HG03565 (cell line): ENCODE results near the gene NTSR1.
"Not testable (repeated sequence)": the region's sequence is repeated elsewhere in the genome, so short reads cannot be mapped to it uniquely, and the experiment has no call there.

Experiments
- ATAC-seq: cut with Tn5 transposase; IDR thresholded peaks from one replicate; pipeline ENCODE4 v1.9.1; 2021; ENCODE audit warnings: mild to moderate bottlenecking, moderate library complexity; ENCODE audit not compliant: unreplicated experiment

The NTSR1 gene

DNA sequence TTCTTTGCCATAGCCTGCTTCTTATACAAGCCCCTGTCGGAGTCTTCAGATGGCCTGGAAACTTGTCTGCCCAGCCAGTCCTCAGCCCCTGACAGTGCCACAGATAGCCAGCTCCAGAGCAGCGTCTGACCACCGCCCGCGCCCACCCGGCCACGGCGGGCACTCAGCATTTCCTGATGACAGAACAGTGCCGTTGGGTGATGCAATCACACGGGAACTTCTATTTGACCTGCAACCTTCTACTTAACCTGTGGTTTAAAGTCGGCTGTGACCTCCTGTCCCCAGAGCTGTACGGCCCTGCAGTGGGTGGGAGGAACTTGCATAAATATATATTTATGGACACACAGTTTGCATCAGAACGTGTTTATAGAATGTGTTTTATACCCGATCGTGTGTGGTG, 36.9 kb upstream of the NTSR1 start:
- ATAC-seq = no peak

DNA sequence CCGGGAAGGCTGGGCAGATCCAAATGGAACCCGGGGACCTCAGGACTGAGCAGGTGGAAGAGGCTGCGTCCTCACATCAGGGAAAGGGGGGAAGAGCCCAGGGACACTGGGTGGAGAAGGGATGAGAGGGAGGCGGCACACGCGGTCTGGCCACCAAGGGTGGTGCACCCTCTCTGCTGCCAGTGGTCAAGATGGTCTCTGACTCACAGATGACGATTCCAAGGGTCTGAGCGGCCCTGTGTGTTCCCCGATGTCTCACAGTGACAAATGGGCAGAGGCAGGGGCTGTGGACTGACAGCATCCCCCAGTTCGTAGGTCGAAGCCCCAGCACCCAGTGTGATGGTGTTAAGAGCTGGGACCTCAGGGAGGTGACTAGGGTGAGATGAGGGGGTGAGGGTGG, 34.3 kb upstream of the NTSR1 start:
- no peak for ATAC-seq

DNA sequence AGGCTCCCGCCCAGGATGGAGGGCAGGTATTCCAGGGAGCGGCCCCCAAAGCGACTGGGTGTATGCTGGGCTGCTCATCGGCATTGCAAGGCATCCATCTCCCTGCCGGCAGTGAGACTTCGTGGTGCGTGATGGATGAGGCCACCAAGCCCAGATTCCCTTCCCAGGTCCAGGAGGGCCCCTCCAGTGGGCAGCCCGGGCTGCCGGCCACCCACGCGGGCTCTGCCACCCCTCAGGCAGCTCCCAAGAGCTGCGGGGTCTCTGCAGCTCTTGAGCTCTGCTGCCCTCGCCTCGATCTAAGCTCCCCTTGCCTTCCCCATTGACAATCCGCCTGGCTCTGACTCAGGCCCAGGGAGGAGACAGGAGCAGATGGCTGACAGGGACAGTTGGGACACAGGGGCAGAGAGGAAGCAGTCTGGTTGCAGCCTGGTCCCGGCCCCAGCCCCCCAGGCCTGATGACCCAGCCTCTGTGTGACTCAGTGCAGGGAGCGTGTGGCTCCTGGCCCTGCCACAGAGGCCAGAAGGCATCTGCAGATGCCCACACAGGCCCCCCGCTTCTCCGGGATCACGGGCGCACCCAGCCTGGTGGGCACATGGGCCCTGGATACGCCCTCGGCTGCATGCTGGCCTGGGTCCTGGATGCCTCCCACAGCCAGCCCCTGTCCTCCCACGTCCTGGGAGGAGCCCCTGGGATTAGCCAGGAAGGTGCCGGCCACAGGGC, 33.3 kb upstream of the NTSR1 start:
- no peak for ATAC-seq

DNA sequence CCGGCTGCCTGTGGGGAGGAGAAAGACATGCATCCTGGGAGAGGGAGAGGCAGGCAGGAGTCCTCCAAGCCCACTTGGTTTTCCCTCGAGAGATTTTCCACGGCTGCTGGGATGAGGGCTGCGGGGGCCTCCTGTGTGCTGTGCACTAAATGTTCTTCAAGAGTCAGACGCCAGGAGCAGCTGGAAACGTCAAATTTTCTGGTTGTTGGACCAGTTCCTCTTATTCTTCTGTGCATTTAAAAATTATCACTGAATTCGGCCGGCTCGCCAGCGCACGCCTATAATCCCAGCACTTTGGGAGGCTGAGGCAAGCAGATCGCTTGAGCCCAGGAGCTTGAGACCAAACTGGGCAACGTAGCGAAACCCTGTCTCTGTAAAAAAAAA, 32.8 kb upstream of the NTSR1 start:
- no peak for ATAC-seq

DNA sequence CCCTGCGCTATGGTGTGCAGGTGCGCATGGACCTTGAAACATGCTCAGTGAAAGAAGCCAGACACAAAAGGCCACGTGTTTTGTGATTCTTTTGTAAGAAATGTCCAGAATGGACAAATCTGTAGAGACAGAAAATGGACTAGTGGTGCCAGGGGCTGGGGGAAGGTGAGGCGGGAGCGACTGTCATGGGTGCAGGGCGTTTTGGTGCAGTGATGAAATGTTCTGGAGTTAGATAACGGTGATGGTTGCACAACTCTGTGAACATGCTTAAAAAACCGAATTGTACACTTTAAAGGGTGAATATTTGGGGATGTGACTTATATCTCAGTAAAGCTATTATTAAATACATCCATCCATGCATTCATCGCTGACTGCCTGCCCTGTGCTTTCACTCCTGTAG, 31.7 kb upstream of the NTSR1 start:
- no peak for ATAC-seq

DNA sequence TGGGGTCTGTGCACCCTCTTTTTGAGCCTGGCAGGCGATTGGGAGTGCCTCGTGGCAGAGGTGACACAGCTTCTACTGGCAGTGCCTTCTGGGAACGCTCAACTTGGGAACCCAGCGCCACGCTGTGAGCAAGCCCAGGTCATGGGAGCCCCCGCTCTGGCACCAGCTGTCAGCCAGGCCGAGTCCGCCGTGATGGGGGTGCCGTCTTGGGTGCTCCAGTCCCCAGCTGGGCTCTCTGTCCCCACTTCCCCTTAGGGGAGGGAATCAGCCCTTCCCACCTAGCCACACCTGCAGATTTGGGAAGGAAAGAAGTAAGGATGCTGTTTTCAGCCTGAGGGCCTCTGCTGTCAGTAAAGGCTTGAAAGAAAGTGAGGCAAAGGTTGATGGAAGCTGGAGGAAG, 31.0 kb upstream of the NTSR1 start:
- no peak for ATAC-seq

DNA sequence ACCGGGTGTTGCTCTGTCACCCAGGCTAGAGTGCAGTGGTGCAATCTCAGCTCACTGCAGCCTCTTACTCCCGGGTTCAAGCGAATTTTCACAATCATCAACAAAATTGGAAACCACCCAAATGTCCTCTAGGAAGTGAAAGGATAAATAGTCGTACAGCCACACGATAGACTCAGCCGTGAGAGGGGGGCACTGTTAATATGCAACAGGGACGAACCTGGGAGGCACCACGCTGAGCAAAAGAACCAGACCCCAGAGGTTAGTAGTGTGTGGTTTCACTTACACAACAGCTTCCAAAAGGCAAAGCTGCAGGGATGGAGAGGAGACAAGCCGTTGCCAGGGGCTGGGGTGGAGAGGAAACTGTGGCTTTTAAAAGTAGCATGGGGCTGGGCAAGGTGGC, 30.1 kb upstream of the NTSR1 start:
- no peak for ATAC-seq

DNA sequence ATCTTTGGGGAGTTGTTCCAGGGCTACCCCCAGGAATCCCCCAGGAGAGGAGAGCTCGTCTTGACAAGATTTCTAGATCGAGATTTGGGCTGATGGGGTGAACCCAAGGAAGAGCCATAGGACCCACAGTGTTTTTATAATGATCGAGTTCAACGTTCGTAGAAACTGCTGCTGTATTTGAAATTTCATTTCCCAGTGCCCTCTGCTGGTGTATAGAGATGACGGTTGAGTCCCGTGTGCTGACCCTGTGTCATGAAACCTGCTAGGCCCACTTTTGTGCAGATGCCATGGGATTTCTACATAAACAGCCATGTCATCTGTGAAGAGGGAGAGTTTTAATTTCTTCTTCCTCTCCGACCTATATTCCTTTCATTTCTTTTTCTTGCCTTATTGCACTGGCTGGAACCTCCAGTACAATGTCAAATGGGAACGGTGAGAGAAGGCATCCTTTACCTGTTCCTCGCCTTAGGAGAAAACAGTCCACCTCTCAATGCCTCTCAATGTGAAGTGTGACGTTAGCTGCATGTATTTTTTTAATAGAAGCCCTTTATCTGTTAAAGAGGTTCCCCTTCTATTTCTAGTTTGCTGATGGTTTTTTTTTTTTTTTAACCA, 28.6 kb upstream of the NTSR1 start:
- ATAC-seq = no peak

DNA sequence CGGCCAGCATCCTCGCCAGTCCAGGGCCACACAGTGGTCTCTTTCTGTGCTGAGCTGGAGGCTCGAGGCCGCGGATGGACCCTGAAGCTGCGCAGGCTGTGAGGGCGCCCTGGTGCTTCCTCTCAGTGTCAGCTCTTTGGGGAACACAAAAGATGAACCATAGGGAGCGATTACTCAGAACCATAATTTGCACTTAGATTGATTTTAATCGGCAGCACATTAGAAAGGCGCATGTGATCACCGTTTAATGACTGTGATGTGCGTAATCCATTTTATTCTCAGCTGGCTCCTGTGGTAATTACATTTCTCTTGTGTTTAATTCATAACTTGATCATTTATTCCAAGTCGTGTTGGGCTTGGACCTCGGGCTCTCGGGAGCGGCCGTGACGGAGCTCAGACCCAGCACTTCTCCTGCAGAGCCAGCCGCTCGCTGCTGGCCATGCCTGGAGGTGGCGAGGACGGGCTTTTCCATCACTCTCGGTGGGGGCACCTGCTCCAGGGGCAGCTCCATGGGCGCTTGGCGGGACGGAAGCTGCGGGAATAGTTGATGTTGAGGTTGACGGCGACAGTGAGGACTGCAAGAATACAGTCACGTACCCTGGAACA, 25.6 kb upstream of the NTSR1 start:
- ATAC-seq = no peak

DNA sequence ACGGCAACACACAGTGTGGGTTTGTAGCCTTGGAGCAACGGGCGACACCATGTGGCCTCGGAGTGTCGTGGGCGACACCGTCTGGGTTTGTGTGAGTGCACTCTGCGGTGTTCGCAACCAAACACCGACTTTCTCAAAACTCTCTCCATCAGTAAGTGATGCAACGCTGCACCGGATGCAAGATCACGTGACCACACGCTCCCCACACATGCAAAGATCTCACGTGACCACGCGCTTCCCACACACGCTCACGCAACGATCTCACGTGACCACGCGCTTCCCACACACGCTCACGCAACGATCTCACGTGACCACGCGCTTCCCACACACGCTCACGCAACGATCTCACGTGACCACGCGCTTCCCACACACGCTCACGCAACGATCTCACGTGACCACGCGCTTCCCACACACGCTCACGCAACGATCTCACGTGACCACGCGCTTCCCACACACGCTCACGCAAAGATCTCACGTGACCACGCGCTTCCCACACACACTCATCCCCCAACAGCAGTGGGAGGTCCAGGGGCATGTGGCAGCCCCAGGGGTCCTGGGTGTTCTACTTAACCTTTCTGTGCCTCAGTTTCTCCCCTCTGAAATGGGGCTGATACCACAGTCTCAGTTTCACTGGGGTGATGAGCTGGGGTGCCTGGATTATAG, 24.8 kb upstream of the NTSR1 start:
- ATAC-seq = not testable (repeated sequence)

DNA sequence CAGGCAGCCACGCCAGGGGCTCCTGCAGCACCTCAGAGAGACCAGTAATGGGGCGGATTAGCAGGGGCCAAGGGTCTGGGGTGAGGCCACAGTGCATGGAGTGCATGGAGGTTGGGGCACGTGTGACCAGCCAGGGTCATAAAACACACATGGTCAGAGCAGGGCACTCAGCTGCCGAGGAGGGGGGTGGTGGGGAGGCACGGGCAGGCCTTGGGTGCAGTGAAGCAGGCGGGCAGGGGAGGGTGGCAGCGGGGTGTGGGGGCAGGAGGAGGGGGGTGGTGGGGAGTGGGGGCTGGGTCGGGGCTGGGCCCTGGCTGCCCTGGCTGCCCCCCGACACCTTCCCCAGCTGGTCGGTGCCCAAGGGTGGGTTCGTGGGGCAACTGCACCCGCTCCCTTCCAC, 23.7 kb upstream of the NTSR1 start:
- ATAC-seq = no peak

DNA sequence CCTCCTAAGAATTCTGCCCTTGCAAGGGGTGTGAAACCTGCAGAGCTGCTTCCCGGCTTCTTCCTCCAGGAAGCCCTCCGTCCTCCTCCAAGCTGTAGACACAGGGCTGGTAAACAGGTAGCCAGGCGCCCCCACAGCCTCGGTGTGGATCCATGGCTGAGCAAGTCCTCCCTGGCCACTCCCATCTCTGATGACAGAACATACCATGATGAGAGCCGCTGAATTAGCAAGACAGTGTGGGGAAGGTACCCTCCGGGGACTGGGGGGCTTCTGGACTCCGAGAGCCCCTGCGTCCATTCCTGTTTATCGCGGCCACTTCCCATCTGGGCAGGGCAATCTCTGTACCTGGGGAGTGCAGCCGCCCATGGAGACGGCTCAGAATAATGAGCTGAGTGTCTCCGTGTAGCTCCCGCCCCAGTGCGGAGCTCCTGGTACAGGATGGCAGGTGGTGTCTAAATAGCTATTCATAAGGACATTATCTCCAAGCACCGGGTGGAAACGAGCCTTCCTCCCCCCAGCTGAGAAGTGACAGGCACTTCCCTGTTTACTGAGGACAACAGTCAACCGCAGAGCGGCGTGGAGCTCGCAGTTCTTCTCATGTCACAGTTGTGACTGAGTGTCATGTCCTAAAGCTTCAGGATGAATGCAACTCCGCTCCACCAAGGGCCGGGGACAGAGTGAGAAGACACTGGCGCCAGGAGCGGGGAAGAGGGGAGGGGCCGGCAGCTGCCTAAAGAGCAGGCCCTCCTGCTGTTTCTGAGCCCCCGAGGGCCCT, 22.7 kb upstream of the NTSR1 start:
- ATAC-seq = no peak

DNA sequence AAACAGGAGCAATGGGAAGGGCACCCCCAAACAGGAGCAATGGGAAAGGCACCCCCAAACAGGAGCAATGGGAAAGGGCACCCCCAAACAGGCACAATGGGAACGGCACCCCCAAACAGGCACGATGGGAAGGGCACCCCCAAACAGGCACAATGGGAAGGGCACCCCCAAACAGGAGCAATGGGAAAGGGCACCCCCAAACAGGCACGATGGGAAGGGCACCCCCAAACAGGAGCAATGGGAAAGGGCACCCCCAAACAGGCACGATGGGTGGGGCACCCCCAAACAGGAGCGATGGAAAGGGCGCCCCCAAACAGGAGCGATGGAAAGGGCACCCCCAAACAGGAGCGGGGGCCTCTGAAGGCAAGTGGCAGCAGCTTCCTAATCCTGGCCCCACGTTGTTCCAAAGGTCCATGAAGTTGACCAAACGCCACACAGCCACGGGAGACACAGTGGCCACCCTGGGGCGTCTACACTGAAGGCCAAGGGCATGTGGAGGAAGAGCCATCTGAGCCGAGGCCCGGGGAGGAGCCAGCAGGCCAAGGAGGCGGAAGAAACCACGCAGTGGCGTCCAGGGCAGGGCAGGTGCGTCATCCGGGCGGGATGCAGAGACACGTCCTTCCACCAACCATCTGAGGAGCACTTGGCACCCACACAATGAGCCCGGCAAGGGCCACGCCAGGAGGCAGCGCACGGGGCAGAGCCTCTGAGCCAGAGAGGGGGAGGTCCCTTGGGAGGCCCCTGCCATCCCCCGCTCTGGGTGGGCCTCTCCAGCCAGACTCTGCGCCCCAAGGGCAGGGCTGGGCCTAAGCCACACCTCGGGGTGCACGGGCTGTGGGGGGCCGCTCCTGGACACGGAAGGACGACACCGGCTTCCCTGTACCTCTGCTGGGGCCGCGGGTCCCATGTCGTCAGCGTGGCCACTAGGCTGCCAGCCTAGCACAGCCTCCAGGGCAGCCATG, 21.5 kb upstream of the NTSR1 start:
- ATAC-seq = no peak

DNA sequence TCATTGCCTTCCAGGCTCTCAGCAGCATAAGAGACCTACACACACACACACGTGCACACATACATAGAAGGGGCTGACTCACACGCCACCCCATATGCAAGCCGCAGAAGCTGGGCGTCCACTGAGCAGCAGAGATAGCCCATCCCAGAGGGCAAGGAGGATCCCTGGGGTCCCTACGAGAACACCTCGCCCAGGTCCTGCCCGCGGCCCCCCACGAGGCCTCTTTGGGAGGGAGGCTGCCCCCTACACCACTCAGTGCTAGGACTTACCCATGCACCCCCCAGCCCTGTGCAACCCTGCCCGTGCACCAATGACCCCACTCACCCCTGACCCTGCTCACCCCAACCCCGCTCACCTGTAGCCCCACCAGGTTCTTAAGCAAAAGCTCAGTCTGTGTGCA, 20.6 kb upstream of the NTSR1 start:
- ATAC-seq = no peak

DNA sequence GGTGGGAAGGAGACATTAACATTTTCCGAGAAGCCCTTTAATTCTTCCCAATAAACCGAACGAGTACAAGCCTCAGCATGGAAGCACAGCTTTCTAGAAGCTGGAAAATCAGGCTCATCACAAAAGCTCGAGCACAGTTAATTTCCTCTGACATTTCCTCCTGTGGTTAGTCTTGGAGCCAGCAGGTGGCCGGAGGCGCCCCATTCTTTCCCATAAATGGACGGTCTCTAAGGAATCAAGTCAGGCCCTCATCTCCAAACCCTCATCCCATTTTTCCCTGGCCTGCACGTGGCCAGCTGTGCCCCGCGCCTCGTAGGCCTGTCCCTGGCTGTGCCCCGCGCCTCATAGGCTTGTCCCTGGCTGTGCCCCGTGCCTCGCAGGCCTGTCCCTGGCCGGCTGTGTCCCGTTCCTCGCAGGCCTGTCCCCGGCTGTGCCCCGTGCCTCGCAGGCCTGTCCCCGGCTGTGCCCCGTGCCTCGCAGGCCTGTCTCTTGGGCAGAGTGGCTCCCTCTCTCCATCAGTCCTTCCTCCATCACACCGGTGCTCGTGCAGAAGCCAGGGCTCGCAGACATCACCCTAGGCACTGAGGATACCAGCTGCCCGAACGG, 19.7 kb upstream of the NTSR1 start:
- no peak for ATAC-seq

DNA sequence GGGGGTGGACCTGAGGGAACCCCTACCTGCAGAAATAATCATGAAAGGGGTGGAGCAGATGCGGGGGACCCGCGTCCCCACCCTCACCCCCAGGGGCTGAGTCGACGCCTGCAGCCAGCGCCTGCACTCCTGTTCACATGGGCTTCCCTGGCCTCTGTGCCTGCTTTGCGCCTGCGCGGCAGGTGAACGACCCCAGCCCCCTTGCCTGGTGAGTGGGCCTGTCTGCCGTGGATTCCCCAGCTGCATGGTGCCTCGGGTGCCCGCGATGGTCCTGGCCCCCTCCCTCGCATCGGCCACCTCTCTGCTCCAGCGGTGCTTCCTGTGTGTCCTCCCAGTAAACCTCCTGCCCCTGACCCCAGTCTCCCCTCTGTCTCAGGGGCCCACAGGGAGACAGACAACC, 18.8 kb upstream of the NTSR1 start:
- ATAC-seq = no peak

DNA sequence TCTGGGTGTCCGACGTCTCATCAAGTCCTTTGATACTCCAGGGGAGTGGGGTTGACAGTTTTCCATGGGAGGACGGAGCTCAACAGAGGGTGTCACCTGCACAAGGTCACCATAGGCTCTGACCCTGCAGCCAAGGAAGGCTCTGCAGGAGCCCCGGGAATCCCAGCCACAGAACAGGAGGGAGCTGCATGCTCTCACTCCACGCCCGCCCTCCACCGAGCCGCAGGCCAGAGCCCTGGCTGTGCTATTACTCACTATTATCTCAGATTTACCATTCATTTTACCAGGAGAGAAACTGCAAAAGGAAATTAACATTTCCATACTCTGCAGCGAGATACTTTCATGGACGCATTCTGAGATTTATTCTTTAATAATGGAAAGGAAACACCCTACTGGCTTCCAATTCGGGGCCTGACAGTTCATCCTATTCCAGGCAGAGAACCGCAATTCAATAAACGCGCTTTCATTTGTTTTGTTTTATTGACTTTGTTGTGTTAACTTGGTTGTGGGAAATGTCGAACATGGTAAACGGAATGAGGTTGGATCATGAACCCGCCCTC, 18.3 kb upstream of the NTSR1 start:
- no peak for ATAC-seq

DNA sequence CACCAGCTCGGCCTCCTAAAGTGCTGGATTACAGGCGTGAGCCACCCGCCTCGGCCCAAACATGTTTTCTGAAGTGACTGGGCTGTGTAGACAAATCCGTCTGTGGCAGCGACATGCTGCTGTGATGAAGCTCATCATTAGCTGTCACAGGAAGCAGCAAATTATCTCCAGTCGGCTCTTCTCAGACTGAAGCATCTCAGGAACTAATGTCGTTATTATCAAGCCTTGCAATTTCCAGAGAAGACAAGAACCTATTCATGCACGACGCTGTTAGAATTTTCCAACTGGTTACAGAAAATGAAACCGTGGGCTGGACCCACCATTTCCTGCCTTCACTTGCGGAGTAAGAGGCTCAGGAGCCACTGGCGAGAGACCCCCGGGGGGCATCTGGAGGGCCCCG, 17.1 kb upstream of the NTSR1 start:
- no peak for ATAC-seq

DNA sequence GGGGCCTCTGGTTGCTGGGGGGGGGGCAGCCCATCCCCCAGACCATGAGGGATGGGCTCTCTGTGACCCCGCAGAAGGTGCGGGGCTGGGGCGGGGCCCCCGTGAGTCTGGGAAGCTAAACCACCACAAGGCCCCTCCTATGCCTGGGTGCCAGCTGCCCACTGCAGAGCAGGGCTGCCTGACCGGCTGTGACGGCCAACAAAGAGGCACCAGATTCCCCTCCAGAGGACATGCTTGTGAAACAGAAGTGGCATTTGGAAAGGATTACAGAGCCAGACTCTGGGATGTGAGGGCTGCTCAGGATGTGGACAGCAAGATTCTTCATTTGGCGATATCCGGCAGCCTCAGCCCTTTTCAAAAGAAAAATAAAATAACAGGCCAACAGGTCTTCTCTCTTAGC, 16.5 kb upstream of the NTSR1 start:
- no peak for ATAC-seq
